OCI-LY1 (cell line): Measurements from ENCODE around the gene SEMA5A.

Source experiments
- H2AFZ ChIP-seq: fragments of 200-600 bp; sonication (generic), shearing (Covaris generic); 2 replicates; pipeline ENCODE4 v1.6.0; 2014; ENCODE audit warnings: antibody characterized with exemption, mild to moderate bottlenecking, low read length
- H3F3A ChIP-seq: fragments of 200-600 bp; sonication (generic), shearing (Covaris generic); 2 replicates; pipeline ENCODE4 v1.6.0; 2014; ENCODE audit warnings: mild to moderate bottlenecking, antibody characterized with exemption, low read length, moderate library complexity; ENCODE audit not compliant: insufficient read depth
- H3K27ac ChIP-seq: fragments of 200-600 bp; sonication (generic); 2 replicates; pipeline ENCODE4 v1.5.1; 2014; ENCODE audit warnings: low read length, mixed run types, mild to moderate bottlenecking, low read depth; ENCODE audit not compliant: poor library complexity, severe bottlenecking
- H3K27me3 ChIP-seq: fragments of 200-600 bp; sonication (generic); 2 replicates; pipeline ENCODE4 v1.6.0; 2014; ENCODE audit warnings: antibody characterized with exemption, mild to moderate bottlenecking, low read length, moderate library complexity; ENCODE audit not compliant: insufficient read depth
- H3K36me3 ChIP-seq: fragments of 200-600 bp; sonication (generic); 2 replicates; pipeline ENCODE4 v1.6.1; 2014; ENCODE audit warnings: mild to moderate bottlenecking, antibody characterized with exemption, low read length, moderate library complexity, mixed read lengths; ENCODE audit not compliant: insufficient read depth
- H3K4me1 ChIP-seq: fragments of 200-600 bp; sonication (generic); 2 replicates; pipeline ENCODE4 v1.5.1; 2014; ENCODE audit warnings: mild to moderate bottlenecking, low read length, moderate library complexity; ENCODE audit not compliant: insufficient read depth, severe bottlenecking
- H3K4me2 ChIP-seq: fragments of 200-600 bp; sonication (generic), shearing (Covaris generic); 2 replicates; pipeline ENCODE4 v1.6.1; 2014; ENCODE audit warnings: low read length
- H3K4me3 ChIP-seq: fragments of 200-600 bp; sonication (generic); 2 replicates; pipeline ENCODE4 v1.5.1; 2014; ENCODE audit warnings: low read length, low read depth, mild to moderate bottlenecking, mixed read lengths; ENCODE audit not compliant: poor library complexity, severe bottlenecking
- H3K79me2 ChIP-seq: fragments of 200-600 bp; shearing (Covaris generic); 2 replicates; pipeline ENCODE4 v1.6.1; 2016; ENCODE audit warnings: mixed run types, low read length, mixed read lengths; ENCODE audit not compliant: insufficient read depth
- H3K9ac ChIP-seq: fragments of 200-600 bp; sonication (generic), shearing (Covaris generic); 2 replicates; pipeline ENCODE4 v1.6.1; 2014; ENCODE audit warnings: mild to moderate bottlenecking, low read length, mixed read lengths
- H3K9me2 ChIP-seq: fragments of 200-600 bp; sonication (generic), shearing (Covaris generic); 2 replicates; pipeline ENCODE4 v1.6.1; 2014; ENCODE audit warnings: low read depth, mild to moderate bottlenecking, low read length, mixed read lengths
- H3K9me3 ChIP-seq: fragments of 200-600 bp; shearing (Covaris generic); 2 replicates; pipeline ENCODE4 v1.6.1; 2014; ENCODE audit warnings: low read length, mixed read lengths
- H4K20me1 ChIP-seq: fragments of 200-600 bp; sonication (generic), shearing (Covaris generic); 2 replicates; pipeline ENCODE4 v1.6.0; 2016; ENCODE audit warnings: mild to moderate bottlenecking, low read length; ENCODE audit not compliant: insufficient read depth
- EZH2 ChIP-seq: fragments of 200-600 bp; sonication (generic), shearing (Covaris generic); IDR thresholded peaks from 2 replicates; pipeline ENCODE4 v1.8.0; 2017; ENCODE audit warnings: borderline replicate concordance, mixed run types, mild to moderate bottlenecking, antibody characterized with exemption, low read length, moderate library complexity, mixed read lengths
- TF ChIP-seq, protein P1 (sequence below): fragments of 200-600 bp; sonication (generic), shearing (Covaris generic); IDR thresholded peaks from 2 replicates; pipeline ENCODE4 v1.5.1; 2017; ENCODE audit warnings: mild to moderate bottlenecking, antibody characterized with exemption, low read length, moderate library complexity, mixed read lengths

The SEMA5A gene

DNA sequence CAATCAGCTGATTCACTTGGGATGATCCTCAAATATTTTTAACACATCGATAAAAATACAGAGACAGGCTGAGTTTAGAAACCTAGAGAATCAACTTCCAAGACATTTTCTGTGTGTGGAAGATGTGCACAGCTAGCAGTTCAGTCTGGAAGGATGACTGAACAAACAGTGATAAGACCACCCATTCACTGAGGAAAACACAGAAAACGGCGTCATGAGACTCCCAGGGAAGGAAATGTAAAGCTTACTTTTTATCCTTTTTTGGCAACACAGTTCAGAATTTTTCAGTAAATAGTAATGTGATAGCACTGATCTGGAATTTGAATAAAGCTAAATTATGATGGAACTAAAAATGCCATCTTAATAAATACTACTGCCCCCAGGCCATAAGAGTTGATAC is 277.6 kb downstream of the SEMA5A start:
- Histone ChIP-seq H3K27ac (no peak overlapping the region), H3K27me3 (no peaks in the 10 kb centered on the region), H4K20me1 (no peaks in the 10 kb centered on the region), H3K9me3 (no peaks in the 10 kb centered on the region), H3K4me2 (no peak overlapping the region), H3F3A (no peaks in the 10 kb centered on the region), H3K36me3 (no peaks in the 10 kb centered on the region), H3K4me1 (no peaks in the 10 kb centered on the region), H3K79me2 (no peaks in the 10 kb centered on the region), H3K9me2 (no peaks in the 10 kb centered on the region), H3K4me3 (no peak overlapping the region), H2AFZ (no peak overlapping the region), H3K9ac (no peak overlapping the region)
- TF ChIP-seq, protein P1, sequence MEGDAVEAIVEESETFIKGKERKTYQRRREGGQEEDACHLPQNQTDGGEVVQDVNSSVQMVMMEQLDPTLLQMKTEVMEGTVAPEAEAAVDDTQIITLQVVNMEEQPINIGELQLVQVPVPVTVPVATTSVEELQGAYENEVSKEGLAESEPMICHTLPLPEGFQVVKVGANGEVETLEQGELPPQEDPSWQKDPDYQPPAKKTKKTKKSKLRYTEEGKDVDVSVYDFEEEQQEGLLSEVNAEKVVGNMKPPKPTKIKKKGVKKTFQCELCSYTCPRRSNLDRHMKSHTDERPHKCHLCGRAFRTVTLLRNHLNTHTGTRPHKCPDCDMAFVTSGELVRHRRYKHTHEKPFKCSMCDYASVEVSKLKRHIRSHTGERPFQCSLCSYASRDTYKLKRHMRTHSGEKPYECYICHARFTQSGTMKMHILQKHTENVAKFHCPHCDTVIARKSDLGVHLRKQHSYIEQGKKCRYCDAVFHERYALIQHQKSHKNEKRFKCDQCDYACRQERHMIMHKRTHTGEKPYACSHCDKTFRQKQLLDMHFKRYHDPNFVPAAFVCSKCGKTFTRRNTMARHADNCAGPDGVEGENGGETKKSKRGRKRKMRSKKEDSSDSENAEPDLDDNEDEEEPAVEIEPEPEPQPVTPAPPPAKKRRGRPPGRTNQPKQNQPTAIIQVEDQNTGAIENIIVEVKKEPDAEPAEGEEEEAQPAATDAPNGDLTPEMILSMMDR: no peak
- TF ChIP-seq EZH2: no peak

DNA sequence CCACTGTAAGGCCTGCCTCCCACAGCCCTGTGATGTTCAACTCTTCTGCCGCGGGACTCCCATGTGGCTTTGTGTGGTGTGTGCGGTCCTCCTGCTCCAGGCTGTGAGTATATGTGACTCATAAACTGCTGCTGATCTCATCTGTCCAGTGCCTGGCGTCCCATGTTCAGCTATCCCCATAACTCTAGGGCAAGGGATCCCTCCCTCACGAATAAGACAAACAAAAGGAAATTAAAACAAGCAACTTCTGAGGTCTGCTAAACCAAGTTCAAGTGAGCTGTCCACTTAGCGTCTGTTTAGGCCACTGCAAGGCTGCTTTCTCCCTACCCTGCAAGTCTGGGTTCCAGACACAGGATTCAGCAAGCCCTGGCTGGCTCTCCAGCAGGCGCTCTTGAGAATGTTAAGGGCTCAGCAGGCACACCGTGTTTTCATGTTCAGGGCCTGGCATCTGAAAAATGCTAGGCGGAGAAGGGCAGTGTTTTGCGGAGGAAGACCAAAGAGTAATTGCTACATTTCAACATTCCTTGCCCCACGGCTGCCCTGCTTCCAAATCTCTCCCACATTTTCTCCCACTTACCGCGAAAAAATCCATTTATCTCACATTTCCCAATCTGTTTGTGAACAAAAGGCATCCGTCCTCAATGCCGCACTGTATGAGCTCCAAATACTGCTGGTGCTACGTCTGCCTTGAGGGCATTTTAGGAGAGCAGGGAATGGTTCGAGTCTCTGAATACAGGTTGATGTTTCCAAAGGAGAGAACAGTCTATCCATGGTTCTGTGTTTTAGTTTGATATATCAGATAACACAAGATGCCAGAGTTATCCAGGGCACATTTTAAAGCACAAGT is 280.2 kb downstream of the SEMA5A start:
- Histone ChIP-seq H3K9me3 (no peaks in the 10 kb centered on the region), H3K9me2 (no peaks in the 10 kb centered on the region), H3F3A (no peaks in the 10 kb centered on the region), H3K79me2 (no peaks in the 10 kb centered on the region), H3K27me3 (no peaks in the 10 kb centered on the region), H2AFZ (no peak overlapping the region), H3K4me1 (no peaks in the 10 kb centered on the region), H3K36me3 (no peaks in the 10 kb centered on the region), H3K27ac (no peak overlapping the region), H4K20me1 (no peaks in the 10 kb centered on the region), H3K4me3 (no peak overlapping the region), H3K4me2 (no peak overlapping the region), H3K9ac (no peak overlapping the region)
- TF ChIP-seq EZH2: no peak
- TF ChIP-seq, protein P1: no peak

DNA sequence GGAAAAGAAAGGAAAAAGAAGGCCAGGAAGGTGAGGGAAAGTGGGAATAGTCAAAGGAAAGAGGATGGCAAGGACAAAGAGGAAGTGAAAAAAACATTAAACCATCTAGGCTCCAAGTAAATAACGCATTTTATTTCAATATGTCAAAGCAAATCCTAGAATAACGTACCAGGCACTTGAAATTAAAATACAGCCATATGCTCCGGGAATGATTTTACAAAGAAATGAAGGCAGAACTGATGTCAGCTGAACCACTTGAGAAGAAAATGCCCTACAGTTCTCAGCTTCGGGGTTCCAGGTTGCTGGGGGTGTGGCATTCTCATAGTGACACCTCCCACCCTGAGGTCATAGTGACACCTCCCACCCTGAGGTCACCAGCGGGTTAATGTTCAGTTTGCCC is 281.6 kb downstream of the SEMA5A start:
- H3K27ac ChIP-seq: no peak overlapping the region
- H3K36me3 ChIP-seq: no peaks in the 10 kb centered on the region
- no peaks in the 10 kb centered on the region for H3K9me2 ChIP-seq
- no peaks in the 10 kb centered on the region for H4K20me1 ChIP-seq
- H3K27me3 ChIP-seq: no peaks in the 10 kb centered on the region
- TF ChIP-seq, protein P1: no peak
- TF ChIP-seq EZH2: no peak
- no peaks in the 10 kb centered on the region for H3K9me3 ChIP-seq
- H3K4me3 ChIP-seq: no peak overlapping the region
- no peak overlapping the region for H3K4me2 ChIP-seq
- no peaks in the 10 kb centered on the region for H3K79me2 ChIP-seq
- H3K9ac ChIP-seq: no peak overlapping the region
- H2AFZ ChIP-seq: no peak overlapping the region
- no peaks in the 10 kb centered on the region for H3K4me1 ChIP-seq
- H3F3A ChIP-seq: no peaks in the 10 kb centered on the region
